SK-N-SH treated with all-trans-retinoic acid at 6 μM for 48 hours (cell line): ENCODE results near the gene LOXHD1.

ENCODE experiments used
- CSRNP3 ChIP-seq: fragments of 250-450 bp; sonication (Bioruptor Pico); IDR thresholded peaks from 2 replicates; pipeline ENCODE4 v1.5.1; 2021; ENCODE audit warnings: mild to moderate bottlenecking, moderate library complexity
- SNAI2 ChIP-seq: fragments of 250-450 bp; sonication (Bioruptor Pico); IDR thresholded peaks from 2 replicates; pipeline ENCODE4 v1.5.0; 2020; ENCODE audit warnings: mild to moderate bottlenecking, moderate library complexity

- no peak for TF ChIP-seq CSRNP3 (CRISPR knock-in tag)
- no peak for TF ChIP-seq SNAI2 (CRISPR knock-in tag)
These were observed 190.5 kb downstream of the LOXHD1 start for GRCh38 chr18:46466234-46467160.
